Ammon's horn (tissue), 1 donor: ENCODE data around the gene TMX1.

ENCODE experiments used
- DNase-seq: peaks from one replicate; pipeline ENCODE4 v3.0.0-alpha.2; 2016; ENCODE audit warnings: low spot score

TMX1 gene

GRCh38 chr14:51293149-51293911 is 53.3 kb downstream of the TMX1 start:
- DNase-seq: no peak

- DNase-seq: no peak
Measured at GRCh38 chr14:51293912-51294389, 53.9 kb downstream of the TMX1 start.

- no peak for DNase-seq
Measured at GRCh38 chr14:51294951-51295525, 55.0 kb downstream of the TMX1 start.

GRCh38 chr14:51295646-51296263 is 55.7 kb downstream of the TMX1 start:
- DNase-seq: no peak

DNA sequence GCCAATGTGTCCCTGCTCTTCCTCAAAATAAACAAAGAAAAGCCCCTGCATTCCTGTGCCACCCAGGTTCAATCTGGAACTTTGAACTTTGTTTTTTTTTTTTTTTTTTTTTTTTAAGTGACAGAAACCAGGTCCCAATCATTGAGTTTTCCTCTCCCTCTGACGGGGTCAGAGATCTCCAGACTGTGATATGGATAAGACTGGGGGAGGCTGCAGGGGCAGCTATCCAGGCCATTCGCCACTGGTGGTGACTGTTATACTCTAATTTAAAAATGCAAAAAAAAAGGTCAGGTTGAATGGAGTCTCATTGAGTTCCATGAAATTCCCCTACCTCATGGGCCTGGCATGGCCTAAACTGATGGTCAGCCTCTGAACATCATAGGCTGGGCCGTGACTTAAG is 57.0 kb downstream of the TMX1 start:
- no peak for DNase-seq

- no peak for DNase-seq
Measured at GRCh38 chr14:51298895-51299294, 58.8 kb downstream of the TMX1 start.

GRCh38 chr14:51302295-51303030 is 62.4 kb downstream of the TMX1 start:
- DNase-seq: no peak

DNA sequence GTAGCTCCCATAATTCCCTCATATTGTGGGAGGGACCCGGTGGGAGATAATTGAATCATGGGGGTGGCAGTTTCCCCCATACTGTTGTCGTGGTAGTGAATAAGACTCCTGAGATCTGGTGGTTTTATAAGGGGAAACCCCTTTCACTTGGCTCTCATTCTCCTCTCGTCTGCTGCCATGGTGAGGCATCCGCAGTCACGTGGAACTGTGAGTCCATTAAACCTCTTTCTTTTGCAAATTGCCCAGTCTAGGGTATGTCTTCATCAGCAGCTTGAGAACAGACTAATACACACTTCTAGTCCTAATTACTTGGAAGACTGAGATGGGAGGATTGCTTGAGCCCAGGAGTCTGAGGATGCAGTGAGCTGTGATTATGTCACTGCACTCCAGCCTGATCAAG is 64.4 kb downstream of the TMX1 start:
- DNase-seq: no peak

GRCh38 chr14:51304941-51305340 is 64.9 kb downstream of the TMX1 start:
- DNase-seq: no peak

DNA sequence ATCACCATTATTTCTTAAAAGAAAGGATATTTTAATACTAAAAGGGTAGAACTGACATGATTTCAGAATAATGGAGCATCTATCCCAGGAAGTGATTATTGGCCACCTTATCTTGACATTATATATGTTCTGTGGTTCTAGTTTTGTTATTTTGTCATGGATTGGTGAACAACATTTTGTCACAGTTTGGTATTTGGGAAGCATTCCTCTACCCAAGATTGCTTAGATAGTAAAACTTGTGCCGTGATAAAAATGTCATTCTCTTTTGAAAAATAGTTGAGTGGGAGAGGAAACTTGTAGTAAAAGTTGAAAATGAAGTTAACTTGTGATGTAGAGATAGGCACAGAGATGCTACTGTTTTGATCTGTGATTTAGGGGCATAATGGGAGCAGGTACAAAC is 65.7 kb downstream of the TMX1 start:
- no peak for DNase-seq
